NCI-H460 (cell line): ENCODE data around the gene CCDC77. TPM values are rescaled to one million over a fixed set of nuclear protein-coding genes. Genes with fewer than 3 reads are reported as not detected.
"Not testable (repeated sequence)": the region's sequence is repeated elsewhere in the genome, so short reads cannot be mapped to it uniquely, and the experiment has no call there.

Experiments used
- DNase-seq: peaks from one replicate; pipeline ENCODE4 v3.0.0-alpha.2; 2016; ENCODE audit warnings: low read depth; ENCODE audit errors: extremely low read depth
- polyA plus RNA-seq: library from polyadenylated mRNA; depleted of rRNA; stranded (reverse); fragments of >200 nt; gene quantifications from 2 replicates; pipeline ENCODE4 v1.2.3, GENCODE V29; 2014; cell fraction: nucleus; rRNA removed
- total RNA-seq: library from RNA; depleted of rRNA; stranded (reverse); fragments of >200 nt; shearing (Covaris generic); gene quantifications from 2 replicates; pipeline ENCODE4 v1.2.3, GENCODE V29; 2014; rRNA removed

Gene CCDC77
- total RNA-seq = 28.9 and 31.8 TPM in 2 replicates
- polyA plus RNA-seq = 60.6 and 92.3 TPM in 2 replicates

GRCh38 chr12:401235-402028, at the start of gene CCDC77:
CCDC77 (plus strand) TSS chr12:401644; CDS start chr12:409384, 7,740 bp downstream.
- peak; percentile 94 for DNase-seq

- no peak for DNase-seq
These were observed 45.0 kb upstream of the CCDC77 start for GRCh38 chr12:356276-356988.

- no peak for DNase-seq
These were observed 42.4 kb upstream of the CCDC77 start for GRCh38 chr12:359091-359490.

- DNase-seq = no peak
These were observed 34.6 kb upstream of the CCDC77 start for GRCh38 chr12:366820-367219.

GRCh38 chr12:367972-368371, 33.5 kb upstream of the CCDC77 start:
- DNase-seq = no peak

GRCh38 chr12:370739-371485, 30.5 kb upstream of the CCDC77 start:
- DNase-seq = not testable (repeated sequence)

GRCh38 chr12:386651-387050, 14.8 kb upstream of the CCDC77 start:
- DNase-seq = no peak

GRCh38 chr12:388012-388411, 13.4 kb upstream of the CCDC77 start:
- no peak for DNase-seq

- DNase-seq = no peak
These were observed 12.8 kb upstream of the CCDC77 start for GRCh38 chr12:388541-389141.

- DNase-seq = peak; percentile 89
These were observed 12.0 kb upstream of the CCDC77 start, which contains the start of gene KDM5A for GRCh38 chr12:389142-390096. KDM5A (minus strand) TSS chr12:389320; CDS start chr12:389091, 229 bp downstream.

GRCh38 chr12:400828-401227, 616 bp upstream of the CCDC77 start:
- no peak for DNase-seq

- DNase-seq = peak; percentile 44
These were observed 565 bp downstream of the CCDC77 start for GRCh38 chr12:402029-402389.

GRCh38 chr12:414859-415258, 13.4 kb downstream of the CCDC77 start:
- DNase-seq = no peak

- no peak for DNase-seq
These were observed 17.0 kb downstream of the CCDC77 start for GRCh38 chr12:418432-418831.

GRCh38 chr12:422526-422925, 21.1 kb downstream of the CCDC77 start:
- no peak for DNase-seq

GRCh38 chr12:435737-436136, 34.3 kb downstream of the CCDC77 start:
- DNase-seq = not testable (repeated sequence)

GRCh38 chr12:442235-442884, 40.9 kb downstream of the CCDC77 start:
- peak; percentile 56 for DNase-seq

- DNase-seq = no peak
These were observed 45.7 kb downstream of the CCDC77 start for GRCh38 chr12:447141-447540.

- no peak for DNase-seq
These were observed 47.8 kb downstream of the CCDC77 start for GRCh38 chr12:449203-449602.
